H9 (cell line): ENCODE measurements around the gene TNC. TPM values are rescaled to one million over a fixed set of nuclear protein-coding genes. Genes with fewer than 3 reads are reported as not detected.

ENCODE experiments used
- DNase-seq: peaks from one replicate; pipeline ENCODE4 v3.0.0-alpha.2; 2017
- H2AFZ ChIP-seq: one replicate; pipeline ENCODE4 v1.6.1; 2013; ENCODE audit warnings: mild to moderate bottlenecking, low read length, control low read depth, moderate library complexity
- H2AK5ac ChIP-seq: 2 replicates; pipeline ENCODE4 v1.6.1; 2013; ENCODE audit warnings: low read length, control low read depth, mixed read lengths; ENCODE audit not compliant: insufficient read length
- H2BK120ac ChIP-seq: one replicate; pipeline ENCODE4 v1.6.1; 2013; ENCODE audit warnings: low read depth, mild to moderate bottlenecking, low read length, control low read depth, inconsistent platforms; ENCODE audit not compliant: poor library complexity, severe bottlenecking
- H2BK12ac ChIP-seq: 2 replicates; pipeline ENCODE4 v1.6.1; 2013; ENCODE audit warnings: low read length, control low read depth, mixed read lengths, low read depth; ENCODE audit not compliant: insufficient read length
- H2BK15ac ChIP-seq: 2 replicates; pipeline ENCODE4 v1.6.1; 2013; ENCODE audit warnings: low read depth, low read length, control low read depth
- H2BK20ac ChIP-seq: one replicate; pipeline ENCODE4 v1.6.1; 2013; ENCODE audit warnings: low read depth, mild to moderate bottlenecking, low read length, control low read depth, inconsistent platforms; ENCODE audit not compliant: poor library complexity, severe bottlenecking
- H2BK5ac ChIP-seq: 2 replicates; pipeline ENCODE4 v1.6.1; 2013; ENCODE audit warnings: low read length, control low read depth, mixed read lengths; ENCODE audit not compliant: insufficient read length
- H3K14ac ChIP-seq: 2 replicates; pipeline ENCODE4 v1.6.1; 2013; ENCODE audit warnings: low read length, control low read depth; ENCODE audit not compliant: insufficient read depth
- H3K18ac ChIP-seq: 2 replicates; pipeline ENCODE4 v1.6.1; 2013; ENCODE audit warnings: low read depth, mild to moderate bottlenecking, mixed read lengths, low read length, control low read depth; ENCODE audit not compliant: insufficient read length
- H3K23ac ChIP-seq: 2 replicates; pipeline ENCODE4 v1.6.1; 2013; ENCODE audit warnings: low read length, control low read depth, mixed read lengths, low read depth; ENCODE audit not compliant: insufficient read length
- H3K23me2 ChIP-seq: 2 replicates; pipeline ENCODE4 v1.6.1; 2013; ENCODE audit warnings: low read depth, mild to moderate bottlenecking, mixed read lengths, low read length, control low read depth; ENCODE audit not compliant: insufficient read length, poor library complexity, severe bottlenecking
- H3K27ac ChIP-seq: 2 replicates; pipeline ENCODE4 v1.5.1; 2013; ENCODE audit warnings: low read length, control low read depth, mixed read lengths, low read depth; ENCODE audit not compliant: insufficient read length
- H3K27me3 ChIP-seq: 2 replicates; pipeline ENCODE4 v1.6.1; 2013; ENCODE audit warnings: low read length, control low read depth, inconsistent platforms; ENCODE audit not compliant: insufficient read depth
- H3K4ac ChIP-seq: 2 replicates; pipeline ENCODE4 v1.6.1; 2013; ENCODE audit warnings: low read depth, mild to moderate bottlenecking, control low read depth, inconsistent platforms, low read length, moderate library complexity
- H3K4me1 ChIP-seq: 2 replicates; pipeline ENCODE4 v1.6.1; 2013; ENCODE audit warnings: low read length, control low read depth, inconsistent platforms; ENCODE audit not compliant: insufficient read depth
- H3K4me2 ChIP-seq: 2 replicates; pipeline ENCODE4 v1.6.1; 2013; ENCODE audit warnings: low read length, control low read depth, mixed read lengths; ENCODE audit not compliant: insufficient read length, insufficient read depth
- H3K56ac ChIP-seq: 2 replicates; pipeline ENCODE4 v1.6.1; 2013; ENCODE audit warnings: low read depth, mild to moderate bottlenecking, mixed read lengths, low read length, control low read depth; ENCODE audit not compliant: insufficient read length
- H3K79me1 ChIP-seq: 2 replicates; pipeline ENCODE4 v1.6.1; 2013; ENCODE audit warnings: low read depth, mild to moderate bottlenecking, moderate library complexity, low read length, control low read depth, inconsistent platforms; ENCODE audit not compliant: insufficient read depth, poor library complexity, severe bottlenecking
- H3K79me2 ChIP-seq: 2 replicates; pipeline ENCODE4 v1.6.1; 2013; ENCODE audit warnings: low read length, control low read depth, inconsistent platforms; ENCODE audit not compliant: insufficient read depth
- H3K9ac ChIP-seq: 2 replicates; pipeline ENCODE4 v1.6.1; 2013; ENCODE audit warnings: low read length, control low read depth, mixed read lengths; ENCODE audit not compliant: insufficient read length; ENCODE audit errors: extremely low read depth
- H3K9me3 ChIP-seq: one replicate; pipeline ENCODE4 v1.6.1; 2013; ENCODE audit warnings: low read depth, low read length, inconsistent platforms; ENCODE audit not compliant: control insufficient read depth
- H3T11ph ChIP-seq: one replicate; pipeline ENCODE4 v1.6.1; 2013; ENCODE audit warnings: mild to moderate bottlenecking, low read length, control low read depth, inconsistent platforms
- H4K20me1 ChIP-seq: one replicate; pipeline ENCODE4 v1.6.1; 2013; ENCODE audit not compliant: control insufficient read depth, insufficient read length, insufficient read depth
- H4K5ac ChIP-seq: 2 replicates; pipeline ENCODE4 v1.6.1; 2013; ENCODE audit warnings: low read depth, mild to moderate bottlenecking, mixed read lengths, low read length, control low read depth; ENCODE audit not compliant: insufficient read length
- H4K8ac ChIP-seq: replicated peaks from 2 replicates; pipeline ENCODE4 v1.6.1; 2013; ENCODE audit warnings: low read length, control low read depth, mixed read lengths, low read depth; ENCODE audit not compliant: insufficient read length
- H4K91ac ChIP-seq: 2 replicates; pipeline ENCODE4 v1.6.1; 2013; ENCODE audit warnings: low read depth, mild to moderate bottlenecking, moderate library complexity, mixed read lengths, low read length, control low read depth; ENCODE audit not compliant: insufficient read length
- H3K27ac Mint-ChIP-seq, 3 experiments: 2 replicates in 2 of 3; 3 replicates in 1 of 3; pipeline ENCODE4 v1.8.0; 2020 to 2021; ENCODE audit warnings: mixed read lengths in 3 of 3, mild to moderate bottlenecking in 1 of 3, moderate library complexity in 1 of 3
- H3K27me3 Mint-ChIP-seq: 2 replicates; pipeline ENCODE4 v1.8.0; 2021; ENCODE audit warnings: low read depth, mild to moderate bottlenecking, moderate library complexity, mixed read lengths
- H3K36me3 Mint-ChIP-seq, 3 experiments: 2 replicates in 2 of 3; 3 replicates in 1 of 3; pipeline ENCODE4 v1.8.0; 2020 to 2021; ENCODE audit warnings: low read depth in 3 of 3, mixed read lengths in 3 of 3; ENCODE audit not compliant: insufficient read depth in 1 of 3
- H3K4me1 Mint-ChIP-seq, 2 experiments: 2 replicates each; pipeline ENCODE4 v1.8.0; 2020; ENCODE audit warnings: mixed read lengths in 2 of 2
- H3K4me3 Mint-ChIP-seq, 2 experiments: 2 replicates in 1 of 2; 3 replicates in 1 of 2; pipeline ENCODE4 v1.8.0; 2020 to 2021; ENCODE audit warnings: mild to moderate bottlenecking in 2 of 2, mixed read lengths in 2 of 2, moderate library complexity in 1 of 2
- H3K9me3 Mint-ChIP-seq, 2 experiments: 2 replicates in 1 of 2; 3 replicates in 1 of 2; pipeline ENCODE4 v1.8.0; 2020; ENCODE audit warnings: mild to moderate bottlenecking in 2 of 2, mixed read lengths in 2 of 2, moderate library complexity in 1 of 2
- CTCF ChIP-seq: fragments of 200-600 bp; sonication (generic); conservative IDR thresholded peaks from 3 replicates; pipeline ENCODE4 v1.8.0; 2021; ENCODE audit warnings: antibody characterized with exemption, mild to moderate bottlenecking
- WGBS: extraction: QIAGEN DNeasy Blood & Tissue Kit; methylation state at CpG from one replicate; pipeline ENCODE4 v1.1.7; 2013; ENCODE audit warnings: missing lambda C conversion rate, low lambda C conversion rate, mixed read lengths; ENCODE audit not compliant: insufficient read length; ENCODE audit errors: extremely low coverage; 5-methylcytosine and 5-hydroxymethylcytosine counted together
- total RNA-seq: library from RNA; stranded (reverse); gene quantifications from 2 replicates; pipeline ENCODE4 v1.2.1, GENCODE V29; 2021

The TNC gene
- total RNA-seq, 1 experiment from 2014 or later: 0.63 TPM

GRCh38 chr9:115135821-115136778 lies 18.1 kb upstream of the TNC start:
- Histone ChIP-seq H2BK15ac (no peak overlapping the region), H2BK20ac (no peak overlapping the region), H3K27ac (no peak overlapping the region), H3K4me2 (no peak overlapping the region), H2AK5ac (no peak overlapping the region), H2BK120ac (no peak overlapping the region), H4K5ac (no peak overlapping the region), H3K56ac (no peak overlapping the region), H2BK12ac (no peak overlapping the region), H3K4me1 (no peaks in the 10 kb centered on the region), H3K18ac (no peak overlapping the region), H3K27me3 (no peaks in the 10 kb centered on the region), H3T11ph (no peak overlapping the region), H3K23me2 (no peaks in the 10 kb centered on the region), H3K79me1 (no peaks in the 10 kb centered on the region), H3K9ac (no peak overlapping the region), H3K4ac (no peak overlapping the region), H3K79me2 (no peaks in the 10 kb centered on the region), H4K20me1 (no peaks in the 10 kb centered on the region), H2BK5ac (no peak overlapping the region), H4K91ac (no peak overlapping the region), H4K8ac (no peak overlapping the region), H3K23ac (no peak overlapping the region), H2AFZ (no peak overlapping the region), H3K9me3 (no peaks in the 10 kb centered on the region), H3K14ac (no peak overlapping the region)
- Mint-ChIP-seq H3K36me3 (no peaks in the 10 kb centered on the region), H3K27ac (0 out of 7 replicates have a peak overlapping the region, but pooled peaks of 1 of the 3 experiments have one; percentile 7), H3K4me1 (peaks cover 0 to 2% of the 10 kb centered on the region in 2 experiments; a peak in 1 of 4 replicates), H3K27me3 (peaks cover 16% of the 10 kb centered on the region), H3K9me3 (no peaks in the 10 kb centered on the region), H3K4me3 (no peak overlapping the region)
- no peak for TF ChIP-seq CTCF
- no peak for DNase-seq
- no CpG with 5 or more reads among the region's 8 CpGs for WGBS
